ENCODE results near the gene PRKCA. TPM values are rescaled to one million over a fixed set of nuclear protein-coding genes. Genes with fewer than 3 reads are reported as not detected.

The PRKCA gene
- total and polyA plus RNA-seq, 10 of the 15 experiments (the other 5 are each of a cell fraction or from before 2014, with no cell fraction given), result 0.11 to 14.6 (median 0.72) TPM

DNA sequence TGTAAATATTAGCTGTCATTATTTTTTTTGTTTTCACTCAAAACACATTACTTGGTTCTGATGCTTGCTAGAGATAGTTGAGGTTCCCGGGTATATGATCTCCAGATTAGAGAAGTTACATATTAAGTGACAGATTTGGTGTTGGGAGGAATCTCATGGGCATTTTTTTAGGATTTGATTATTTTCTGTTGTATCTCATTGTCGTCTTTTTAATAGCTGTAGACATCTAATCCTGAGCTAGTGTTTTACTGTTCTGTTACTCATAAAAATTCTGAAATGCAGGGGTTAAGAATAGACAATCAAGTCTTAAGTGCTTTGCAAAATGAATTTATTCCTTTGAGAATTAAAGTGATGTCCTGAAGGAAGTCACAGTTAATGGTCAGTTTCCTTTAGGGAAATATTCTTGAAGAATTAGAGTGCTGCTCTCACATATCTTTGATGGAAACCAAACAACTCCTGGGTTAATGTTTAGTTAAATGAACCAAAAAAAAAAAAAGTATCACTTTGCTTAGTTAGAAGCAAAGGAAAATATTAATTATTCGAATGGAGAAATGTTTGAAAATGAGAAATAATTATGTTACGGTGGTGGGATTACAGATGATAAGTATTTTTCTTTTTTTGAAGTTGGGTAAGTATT lies 280.8 kb downstream of the PRKCA start:
- CTCF ChIA-PET, result interaction anchor here (1.2 to 2.0 kb wide), 2 partner anchors 16 to 132 kb away, joined by 4 to 7 read pairs; no protein-coding TSS in a partner anchor
- RAD21 ChIA-PET (ENCODE audit: unreplicated experiment), result no interaction called here
- SMC1A ChIA-PET (ENCODE audit: uncharacterized antibody, unreplicated experiment), result interaction anchor here (1.0 kb wide), 1 partner anchor 10 kb away, joined by 3 read pairs; no protein-coding TSS in a partner anchor
- Histone ChIP-seq H3K27ac (ENCODE audit: control insufficient read depth, insufficient read depth) (no peak overlapping the region), H3K36me3 (ENCODE audit: control insufficient read depth in 2 of 2, insufficient read depth in 2 of 2, low read length in 1 of 2) (no peaks in the 10 kb centered on the region), H4K20me1 (ENCODE audit: control insufficient read depth, insufficient read depth) (no peaks in the 10 kb centered on the region), H3K27me3 (replicated peaks in 1 of 2; ENCODE audit: control insufficient read depth in 2 of 2, insufficient read depth in 2 of 2, low read length in 1 of 2) (no peaks in the 10 kb centered on the region), H3K4me2 (ENCODE audit: control insufficient read depth, insufficient read depth) (no peak overlapping the region), H3K4me1 (ENCODE audit: control insufficient read depth, insufficient read depth, low read length) (no peaks in the 10 kb centered on the region), H3K4me3 (no peak overlapping the region), H3K9ac (ENCODE audit: control insufficient read depth, insufficient read depth, low read length) (no peak overlapping the region), H3K9me3 (replicated peaks; ENCODE audit: control insufficient read depth, insufficient read depth, low read length) (no peaks in the 10 kb centered on the region), H3K79me2 (ENCODE audit: control insufficient read depth, insufficient read depth, low read length) (no peaks in the 10 kb centered on the region), H2AFZ (ENCODE audit: control insufficient read depth, low read depth, low read length) (no peak overlapping the region)
- ATAC-seq, result no peak
- in situ Hi-C loops (cut with MboI) (no loop called here), intact Hi-C loops (cut with micrococcal nuclease; ENCODE audit: unreplicated experiment) (no loop called here)
- TF ChIP-seq, protein P1, sequence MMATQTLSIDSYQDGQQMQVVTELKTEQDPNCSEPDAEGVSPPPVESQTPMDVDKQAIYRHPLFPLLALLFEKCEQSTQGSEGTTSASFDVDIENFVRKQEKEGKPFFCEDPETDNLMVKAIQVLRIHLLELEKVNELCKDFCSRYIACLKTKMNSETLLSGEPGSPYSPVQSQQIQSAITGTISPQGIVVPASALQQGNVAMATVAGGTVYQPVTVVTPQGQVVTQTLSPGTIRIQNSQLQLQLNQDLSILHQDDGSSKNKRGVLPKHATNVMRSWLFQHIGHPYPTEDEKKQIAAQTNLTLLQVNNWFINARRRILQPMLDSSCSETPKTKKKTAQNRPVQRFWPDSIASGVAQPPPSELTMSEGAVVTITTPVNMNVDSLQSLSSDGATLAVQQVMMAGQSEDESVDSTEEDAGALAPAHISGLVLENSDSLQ (IDR thresholded peaks at IDR 0.05), result no peak
- TF ChIP-seq, protein P2, sequence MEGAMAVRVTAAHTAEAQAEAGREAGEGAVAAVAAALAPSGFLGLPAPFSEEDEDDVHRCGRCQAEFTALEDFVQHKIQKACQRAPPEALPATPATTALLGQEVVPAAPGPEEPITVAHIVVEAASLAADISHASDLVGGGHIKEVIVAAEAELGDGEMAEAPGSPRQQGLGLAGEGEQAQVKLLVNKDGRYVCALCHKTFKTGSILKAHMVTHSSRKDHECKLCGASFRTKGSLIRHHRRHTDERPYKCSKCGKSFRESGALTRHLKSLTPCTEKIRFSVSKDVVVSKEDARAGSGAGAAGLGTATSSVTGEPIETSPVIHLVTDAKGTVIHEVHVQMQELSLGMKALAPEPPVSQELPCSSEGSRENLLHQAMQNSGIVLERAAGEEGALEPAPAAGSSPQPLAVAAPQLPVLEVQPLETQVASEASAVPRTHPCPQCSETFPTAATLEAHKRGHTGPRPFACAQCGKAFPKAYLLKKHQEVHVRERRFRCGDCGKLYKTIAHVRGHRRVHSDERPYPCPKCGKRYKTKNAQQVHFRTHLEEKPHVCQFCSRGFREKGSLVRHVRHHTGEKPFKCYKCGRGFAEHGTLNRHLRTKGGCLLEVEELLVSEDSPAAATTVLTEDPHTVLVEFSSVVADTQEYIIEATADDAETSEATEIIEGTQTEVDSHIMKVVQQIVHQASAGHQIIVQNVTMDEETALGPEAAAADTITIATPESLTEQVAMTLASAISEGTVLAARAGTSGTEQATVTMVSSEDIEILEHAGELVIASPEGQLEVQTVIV (IDR thresholded peaks at IDR 0.05; ENCODE audit: borderline replicate concordance, partially characterized antibody), result no peak
- TF ChIP-seq, protein P3, sequence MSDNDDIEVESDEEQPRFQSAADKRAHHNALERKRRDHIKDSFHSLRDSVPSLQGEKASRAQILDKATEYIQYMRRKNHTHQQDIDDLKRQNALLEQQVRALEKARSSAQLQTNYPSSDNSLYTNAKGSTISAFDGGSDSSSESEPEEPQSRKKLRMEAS (IDR thresholded peaks at IDR 0.05; ENCODE audit: low read depth, low read length), result no peak
- TF ChIP-seq TCF7 (IDR thresholded peaks at IDR 0.05; ENCODE audit: borderline replicate concordance) (no peak), RCOR1 (conservative IDR thresholded peaks at IDR 0.05; ENCODE audit: low read depth, low read length) (no peak), RELA (IDR thresholded peaks at IDR 0.05; ENCODE audit: borderline replicate concordance, partially characterized antibody) (no peak)
- TF ChIP-seq, protein P4, sequence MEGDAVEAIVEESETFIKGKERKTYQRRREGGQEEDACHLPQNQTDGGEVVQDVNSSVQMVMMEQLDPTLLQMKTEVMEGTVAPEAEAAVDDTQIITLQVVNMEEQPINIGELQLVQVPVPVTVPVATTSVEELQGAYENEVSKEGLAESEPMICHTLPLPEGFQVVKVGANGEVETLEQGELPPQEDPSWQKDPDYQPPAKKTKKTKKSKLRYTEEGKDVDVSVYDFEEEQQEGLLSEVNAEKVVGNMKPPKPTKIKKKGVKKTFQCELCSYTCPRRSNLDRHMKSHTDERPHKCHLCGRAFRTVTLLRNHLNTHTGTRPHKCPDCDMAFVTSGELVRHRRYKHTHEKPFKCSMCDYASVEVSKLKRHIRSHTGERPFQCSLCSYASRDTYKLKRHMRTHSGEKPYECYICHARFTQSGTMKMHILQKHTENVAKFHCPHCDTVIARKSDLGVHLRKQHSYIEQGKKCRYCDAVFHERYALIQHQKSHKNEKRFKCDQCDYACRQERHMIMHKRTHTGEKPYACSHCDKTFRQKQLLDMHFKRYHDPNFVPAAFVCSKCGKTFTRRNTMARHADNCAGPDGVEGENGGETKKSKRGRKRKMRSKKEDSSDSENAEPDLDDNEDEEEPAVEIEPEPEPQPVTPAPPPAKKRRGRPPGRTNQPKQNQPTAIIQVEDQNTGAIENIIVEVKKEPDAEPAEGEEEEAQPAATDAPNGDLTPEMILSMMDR (IDR thresholded peaks at IDR 0.05 in 2 of 3, conservative IDR thresholded peaks at IDR 0.05 in 1 of 3; ENCODE audit: control insufficient read depth in 2 of 3, extremely low read depth in 1 of 3, insufficient read depth in 1 of 3, low read depth in 3 of 3, low read length in 3 of 3), result no peak
- 28% methylated on average over 4 of the region's 4 CpGs for WGBS (ENCODE audit: insufficient coverage, insufficient replicate concordance, low lambda C conversion rate, missing lambda C conversion rate)
- POLR2A ChIA-PET, result interaction anchor here (1.6 kb wide), 1 partner anchor 10 kb away, joined by 4 read pairs; no protein-coding TSS in a partner anchor
- FAIRE-seq, result no peak
- no TSS peak for BruUV-seq (replicated peaks)
- DNase-seq (ENCODE audit: low read depth, low spot score), result no peak

Data from GM12878 (cell line).